ENCODE measurements around the gene AUTS2.

AUTS2 gene

GRCh38 chr7:70602117-70602516, 1003.8 kb downstream of the AUTS2 start:
- no peak for DNase-seq (ENCODE audit: low spot score)

GRCh38 chr7:70607281-70607680, 1009.0 kb downstream of the AUTS2 start:
- no peak for DNase-seq (ENCODE audit: low spot score)

- DNase-seq (ENCODE audit: low spot score), result no peak
These were observed 1009.5 kb downstream of the AUTS2 start for GRCh38 chr7:70607759-70608158.

- no peak for DNase-seq (ENCODE audit: low spot score)
These were observed 1010.0 kb downstream of the AUTS2 start for GRCh38 chr7:70608229-70608628.

- DNase-seq (ENCODE audit: low spot score), result no peak
These were observed 1014.5 kb downstream of the AUTS2 start for GRCh38 chr7:70612811-70613210.

- DNase-seq (ENCODE audit: low spot score), result peak; percentile 66
These were observed 1016.2 kb downstream of the AUTS2 start for GRCh38 chr7:70614237-70615045.

- no peak for DNase-seq (ENCODE audit: low spot score)
These were observed 1016.9 kb downstream of the AUTS2 start for GRCh38 chr7:70615066-70615606.

- DNase-seq (ENCODE audit: low spot score), result no peak
These were observed 1017.9 kb downstream of the AUTS2 start for GRCh38 chr7:70616211-70616610.

GRCh38 chr7:70616821-70617220, 1018.5 kb downstream of the AUTS2 start:
- no peak for DNase-seq (ENCODE audit: low spot score)

GRCh38 chr7:70618020-70618551, 1019.8 kb downstream of the AUTS2 start:
- DNase-seq (ENCODE audit: low spot score), result no peak

GRCh38 chr7:70619130-70619529, 1020.9 kb downstream of the AUTS2 start:
- no peak for DNase-seq (ENCODE audit: low spot score)

GRCh38 chr7:70619659-70620058, 1021.4 kb downstream of the AUTS2 start:
- no peak for DNase-seq (ENCODE audit: low spot score)

GRCh38 chr7:70620333-70621055, 1022.2 kb downstream of the AUTS2 start:
- DNase-seq (ENCODE audit: low spot score), result no peak

- DNase-seq (ENCODE audit: low spot score), result no peak
These were observed 1023.8 kb downstream of the AUTS2 start for GRCh38 chr7:70621954-70622600.

- no peak for DNase-seq (ENCODE audit: low spot score)
These were observed 1024.7 kb downstream of the AUTS2 start for GRCh38 chr7:70622936-70623335.

- DNase-seq (ENCODE audit: low spot score), result no peak
These were observed 1026.3 kb downstream of the AUTS2 start for GRCh38 chr7:70624500-70625103.

GRCh38 chr7:70627461-70627860, 1029.2 kb downstream of the AUTS2 start:
- no peak for DNase-seq (ENCODE audit: low spot score)

GRCh38 chr7:70630440-70630817, 1032.2 kb downstream of the AUTS2 start:
- DNase-seq (ENCODE audit: low spot score), result no peak

GRCh38 chr7:70630818-70631457, 1032.7 kb downstream of the AUTS2 start:
- DNase-seq (ENCODE audit: low spot score), result peak; percentile 21

GRCh38 chr7:70631718-70632117, 1033.4 kb downstream of the AUTS2 start:
- no peak for DNase-seq (ENCODE audit: low spot score)

- DNase-seq (ENCODE audit: low spot score), result no peak
These were observed 1034.1 kb downstream of the AUTS2 start for GRCh38 chr7:70632400-70632799.
